ENCODE results near the gene TPM1. TPM values are rescaled to one million over a fixed set of nuclear protein-coding genes. Genes with fewer than 3 reads are reported as not detected.

Gene TPM1
- total RNA-seq, 1 experiment from 2014 or later: 748 TPM

GRCh38 chr15:63012444-63012843, 30.1 kb upstream of the TPM1 start:
- H2BK5ac ChIP-seq (ENCODE audit: insufficient read length, low read length): no peak overlapping the region
- no peak overlapping the region for H3K23ac ChIP-seq (ENCODE audit: insufficient read length, low read depth, low read length)
- no peak overlapping the region for H2BK20ac ChIP-seq (ENCODE audit: low read depth, low read length, poor library complexity, severe bottlenecking)
- H3K9me3 Mint-ChIP-seq: peaks cover 9 to 16% of the 10 kb centered on the region in 2 experiments
- TF ChIP-seq, protein P1, sequence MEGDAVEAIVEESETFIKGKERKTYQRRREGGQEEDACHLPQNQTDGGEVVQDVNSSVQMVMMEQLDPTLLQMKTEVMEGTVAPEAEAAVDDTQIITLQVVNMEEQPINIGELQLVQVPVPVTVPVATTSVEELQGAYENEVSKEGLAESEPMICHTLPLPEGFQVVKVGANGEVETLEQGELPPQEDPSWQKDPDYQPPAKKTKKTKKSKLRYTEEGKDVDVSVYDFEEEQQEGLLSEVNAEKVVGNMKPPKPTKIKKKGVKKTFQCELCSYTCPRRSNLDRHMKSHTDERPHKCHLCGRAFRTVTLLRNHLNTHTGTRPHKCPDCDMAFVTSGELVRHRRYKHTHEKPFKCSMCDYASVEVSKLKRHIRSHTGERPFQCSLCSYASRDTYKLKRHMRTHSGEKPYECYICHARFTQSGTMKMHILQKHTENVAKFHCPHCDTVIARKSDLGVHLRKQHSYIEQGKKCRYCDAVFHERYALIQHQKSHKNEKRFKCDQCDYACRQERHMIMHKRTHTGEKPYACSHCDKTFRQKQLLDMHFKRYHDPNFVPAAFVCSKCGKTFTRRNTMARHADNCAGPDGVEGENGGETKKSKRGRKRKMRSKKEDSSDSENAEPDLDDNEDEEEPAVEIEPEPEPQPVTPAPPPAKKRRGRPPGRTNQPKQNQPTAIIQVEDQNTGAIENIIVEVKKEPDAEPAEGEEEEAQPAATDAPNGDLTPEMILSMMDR (conservative IDR thresholded peaks at IDR 0.05): no peak
- no peaks in the 10 kb centered on the region for H3K27me3 ChIP-seq (ENCODE audit: insufficient read depth, low read length)
- H4K91ac ChIP-seq (ENCODE audit: insufficient read length, low read depth, low read length): no peak overlapping the region
- H2BK12ac ChIP-seq (ENCODE audit: insufficient read length, low read depth, low read length): no peak overlapping the region
- H3K4me1 ChIP-seq (ENCODE audit: insufficient read depth, low read length): no peaks in the 10 kb centered on the region
- H3K4me2 ChIP-seq (ENCODE audit: insufficient read depth, insufficient read length, low read length): no peak overlapping the region
- no peak overlapping the region for H3K27ac Mint-ChIP-seq
- H4K5ac ChIP-seq (ENCODE audit: insufficient read length, low read depth, low read length): no peak overlapping the region
- WGBS (ENCODE audit: extremely low coverage, insufficient read length, low lambda C conversion rate): no CpG with 5 or more reads among the region's 6 CpGs
- DNase-seq: no peak
- no peak overlapping the region for H3K14ac ChIP-seq (ENCODE audit: insufficient read depth, low read length)
- H3K27ac ChIP-seq (ENCODE audit: insufficient read length, low read depth, low read length): no peak overlapping the region
- no peak overlapping the region for H3T11ph ChIP-seq (ENCODE audit: low read length)
- no peak overlapping the region for H4K8ac ChIP-seq (replicated peaks; ENCODE audit: insufficient read length, low read depth, low read length)
- peaks cover 0 to 17% (median 2%) of the 10 kb centered on the region in 3 experiments; a peak in 3 of 7 replicates for H3K36me3 Mint-ChIP-seq (ENCODE audit: insufficient read depth in 1 of 3, low read depth in 3 of 3)
- H3K79me2 ChIP-seq (ENCODE audit: insufficient read depth, low read length): no peaks in the 10 kb centered on the region
- H2AK5ac ChIP-seq (ENCODE audit: insufficient read length, low read length): no peak overlapping the region
- H3K18ac ChIP-seq (ENCODE audit: insufficient read length, low read depth, low read length): no peak overlapping the region
- no peaks in the 10 kb centered on the region for H3K79me1 ChIP-seq (ENCODE audit: insufficient read depth, low read depth, low read length, poor library complexity, severe bottlenecking)
- H3K27me3 Mint-ChIP-seq (ENCODE audit: low read depth): peaks cover 2% of the 10 kb centered on the region
- H2AFZ ChIP-seq (ENCODE audit: low read length): no peak overlapping the region
- no peaks in the 10 kb centered on the region for H3K9me3 ChIP-seq (ENCODE audit: control insufficient read depth, low read depth, low read length)
- no peak overlapping the region for H3K4me3 Mint-ChIP-seq
- no peak overlapping the region for H2BK15ac ChIP-seq (ENCODE audit: low read depth, low read length)
- no peak overlapping the region for H3K9ac ChIP-seq (ENCODE audit: extremely low read depth, insufficient read length, low read length)
- no peak overlapping the region for H3K56ac ChIP-seq (ENCODE audit: insufficient read length, low read depth, low read length)
- H3K4ac ChIP-seq (ENCODE audit: low read depth, low read length): no peak overlapping the region
- no peaks in the 10 kb centered on the region for H4K20me1 ChIP-seq (ENCODE audit: control insufficient read depth, insufficient read depth, insufficient read length)
- H3K23me2 ChIP-seq (ENCODE audit: insufficient read length, low read depth, low read length, poor library complexity, severe bottlenecking): no peaks in the 10 kb centered on the region
- H2BK120ac ChIP-seq (ENCODE audit: low read depth, low read length, poor library complexity, severe bottlenecking): no peak overlapping the region
- peaks cover 9 to 21% of the 10 kb centered on the region in 2 experiments for H3K4me1 Mint-ChIP-seq

All from H9 (cell line).